Bronchial epithelial cell (primary cell): ENCODE results near the gene ISCU. TPM values are rescaled to one million over a fixed set of nuclear protein-coding genes. Genes with fewer than 3 reads are reported as not detected.
A peak's percentile ranks its signal among the peaks of the same experiment; 100 is the strongest.

ENCODE experiments used
- DNase-seq: peaks from one replicate; pipeline ENCODE4 v3.0.0-alpha.2; 2010; ENCODE audit warnings: low read depth
- FAIRE-seq: peaks from 2 replicates; lab custom pipeline; 2011; peaks lifted over from hg19 to GRCh38; lab: Jason Lieb, UNC
- H3K27me3 ChIP-seq: 2 replicates; pipeline ENCODE4 v1.5.1; 2011; ENCODE audit warnings: low read length; ENCODE audit not compliant: control insufficient read depth, insufficient read depth
- H3K36me3 ChIP-seq: 2 replicates; pipeline ENCODE4 v1.5.1; 2011; ENCODE audit warnings: low read length; ENCODE audit not compliant: control insufficient read depth, insufficient read depth
- H3K4me3 ChIP-seq: 2 replicates; pipeline ENCODE4 v1.5.1; 2011; ENCODE audit warnings: mild to moderate bottlenecking, low read depth, low read length, control low read depth
- CTCF ChIP-seq: IDR thresholded peaks from 2 replicates; pipeline ENCODE4 v1.5.1; 2011; ENCODE audit warnings: mild to moderate bottlenecking, moderate library complexity, low read length, control low read depth, inconsistent platforms; ENCODE audit not compliant: insufficient read depth, severe bottlenecking
- total RNA-seq: library from RNA; depleted of rRNA; stranded (reverse); fragments of >200 nt; gene quantifications from 2 replicates; pipeline ENCODE4 v1.2.1, GENCODE V29; 2014

Gene ISCU
- total RNA-seq, 1 donor from 2014 or later = 155 TPM

DNA sequence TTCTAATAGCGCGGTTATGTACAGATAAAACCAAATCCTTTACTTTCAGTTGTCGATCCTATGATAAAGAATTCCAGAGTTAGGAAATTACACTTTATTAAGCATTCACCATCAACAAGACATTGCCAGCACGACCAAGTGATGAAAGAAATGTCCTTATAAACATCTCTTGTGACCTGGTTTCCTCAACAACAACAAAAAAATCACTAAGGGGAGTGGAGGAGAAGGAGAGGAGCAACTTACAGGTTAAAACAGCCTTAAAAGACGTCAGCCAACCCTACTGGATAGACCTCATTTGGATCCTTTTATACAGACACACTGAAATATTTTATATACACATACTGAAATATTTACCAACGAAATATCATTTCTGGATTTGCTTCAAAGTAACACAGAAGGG, 24.2 kb upstream of the ISCU start:
- DNase-seq (no peak), FAIRE-seq (no peak)
- H3K36me3 ChIP-seq = peaks cover 20% of the 10 kb centered on the region
- no peak for TF ChIP-seq CTCF
- H3K4me3 ChIP-seq = no peak overlapping the region
- no peaks in the 10 kb centered on the region for H3K27me3 ChIP-seq

DNA sequence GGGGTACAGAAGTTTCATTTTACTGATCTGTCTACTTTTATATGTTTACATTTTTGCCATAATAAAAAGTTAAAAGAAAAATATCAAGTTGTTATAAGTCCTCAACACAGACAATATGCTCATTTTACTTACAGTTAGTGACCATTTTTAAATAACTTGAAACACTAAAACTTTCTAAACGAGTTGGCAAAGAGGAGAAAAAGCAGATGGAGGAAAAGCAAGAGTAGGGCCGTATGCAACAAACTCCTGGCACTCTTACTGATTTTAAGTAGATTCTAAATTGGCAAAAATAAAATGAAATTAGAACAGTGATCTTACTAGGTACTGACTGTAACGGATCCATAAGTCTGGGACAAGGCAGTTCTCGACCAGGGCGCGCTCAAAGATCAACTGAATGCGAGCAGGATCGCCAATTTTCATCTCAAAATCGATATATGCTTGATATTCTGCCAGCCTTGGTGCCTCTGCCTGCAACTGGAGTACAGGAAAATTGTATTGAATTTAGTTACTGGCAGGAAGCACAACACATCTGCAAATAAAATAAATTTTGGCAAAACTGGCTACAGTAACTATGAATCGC, 23.7 kb upstream of the ISCU start:
- no peak for FAIRE-seq
- peaks cover 19% of the 10 kb centered on the region for H3K36me3 ChIP-seq
- H3K4me3 ChIP-seq = no peak overlapping the region
- no peak for DNase-seq
- no peak for TF ChIP-seq CTCF
- H3K27me3 ChIP-seq = no peaks in the 10 kb centered on the region

DNA sequence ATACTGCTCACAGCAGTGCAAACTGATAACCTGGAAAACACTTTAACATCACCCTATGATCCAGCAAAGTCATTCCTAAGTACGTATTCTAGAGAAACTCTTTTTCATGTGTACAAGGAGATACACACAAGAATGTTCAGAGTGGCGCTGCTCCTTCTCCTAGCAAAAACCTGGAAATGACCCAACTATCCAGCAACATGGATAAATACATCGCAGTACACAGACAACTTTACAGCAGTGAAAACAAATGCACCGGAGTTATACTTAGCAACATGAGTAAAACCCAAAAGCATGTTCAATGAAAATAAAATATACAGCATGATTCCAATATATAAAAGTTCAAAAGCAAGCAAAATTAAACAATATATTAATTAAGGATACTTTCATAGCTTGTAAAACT, 20.1 kb upstream of the ISCU start:
- no peak overlapping the region for H3K4me3 ChIP-seq
- no peak for TF ChIP-seq CTCF
- FAIRE-seq (no peak), DNase-seq (no peak)
- no peaks in the 10 kb centered on the region for H3K27me3 ChIP-seq
- peaks cover 12% of the 10 kb centered on the region for H3K36me3 ChIP-seq

- Histone ChIP-seq H3K27me3 (no peaks in the 10 kb centered on the region), H3K4me3 (no peak overlapping the region), H3K36me3 (peaks cover 14% of the 10 kb centered on the region)
- no peak for DNase-seq
- TF ChIP-seq CTCF = no peak
- no peak for FAIRE-seq
These were observed 18.7 kb upstream of the ISCU start for GRCh38 chr12:108543652-108544051.

DNA sequence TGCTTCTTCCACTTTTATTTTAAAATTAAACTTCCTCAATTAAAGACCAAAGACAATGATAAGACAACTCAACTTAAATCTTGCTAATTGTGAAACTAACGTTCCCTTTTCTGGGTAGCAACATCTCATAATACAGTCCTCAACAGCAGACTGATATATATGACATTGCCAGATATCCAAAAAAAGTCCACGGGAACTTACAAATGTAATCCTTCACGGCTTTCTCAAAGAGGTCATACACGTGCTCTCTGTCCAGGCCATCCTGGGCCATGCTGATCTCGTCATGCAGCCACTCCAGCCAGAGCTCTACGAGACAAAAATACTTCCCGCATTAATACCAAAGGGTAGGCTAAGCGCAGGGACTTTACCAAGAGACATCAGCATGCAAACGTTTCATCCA, 14.7 kb upstream of the ISCU start:
- H3K27me3 ChIP-seq = no peaks in the 10 kb centered on the region
- no peak for DNase-seq
- peak; percentile 43 for FAIRE-seq
- peaks cover 14% of the 10 kb centered on the region for H3K36me3 ChIP-seq
- no peak for TF ChIP-seq CTCF
- H3K4me3 ChIP-seq = no peak overlapping the region

DNA sequence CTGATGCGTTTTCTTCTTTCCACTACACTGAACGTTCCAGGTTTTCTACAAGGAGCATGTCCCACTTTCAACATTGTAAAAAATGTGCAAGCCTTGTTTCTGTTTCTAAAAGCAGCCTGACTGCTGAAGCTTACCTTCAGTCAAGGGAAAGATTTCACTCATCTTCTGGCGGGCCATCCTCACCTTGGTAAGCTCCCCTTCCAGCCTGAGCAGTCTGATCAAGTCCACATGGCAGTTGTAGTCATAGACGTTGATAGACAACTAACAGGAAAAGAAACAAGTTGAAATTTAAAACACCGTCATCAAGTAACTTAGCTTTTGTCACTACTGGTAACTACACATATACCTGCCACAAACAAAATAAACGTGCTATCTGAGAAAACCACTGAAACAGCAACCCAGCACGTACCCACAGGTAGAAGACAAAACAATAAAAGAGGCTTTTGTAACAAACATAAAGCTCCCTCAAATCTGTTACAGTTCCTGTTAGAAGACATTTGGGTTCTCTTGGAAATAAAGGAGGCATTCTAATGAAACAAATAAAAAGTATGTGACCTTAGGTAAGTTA, 13.4 kb upstream of the ISCU start:
- no peak for FAIRE-seq

More for the DNA sequence above, 13.4 kb upstream of the ISCU start:
- H3K27me3 ChIP-seq = no peaks in the 10 kb centered on the region
- DNase-seq = no peak
- TF ChIP-seq CTCF = no peak
- no peak overlapping the region for H3K4me3 ChIP-seq
- H3K36me3 ChIP-seq = peaks cover 13% of the 10 kb centered on the region
